Liver (tissue), 3 donors: ENCODE results near the gene CUTA.

Source experiments
- CTCF ChIP-seq: fragments of 150-350 bp; IDR thresholded peaks from 2 replicates; pipeline ENCODE4 v1.5.1; 2017; ENCODE audit warnings: improper control_type of control experiment, low read depth, low read length; ENCODE audit not compliant: missing input control
- FOXA1 ChIP-seq: IDR thresholded peaks from 2 replicates; pipeline ENCODE4 v1.6.1; 2016; ENCODE audit warnings: antibody characterized with exemption
- NR2F2 ChIP-seq: IDR thresholded peaks from 2 replicates; pipeline ENCODE4 v1.6.1; 2016; ENCODE audit warnings: antibody characterized with exemption
- REST ChIP-seq: IDR thresholded peaks from 2 replicates; pipeline ENCODE4 v1.6.1; 2016; ENCODE audit warnings: antibody characterized with exemption, mild to moderate bottlenecking
- donor health status: healthy.
- donor health status: healthy.

GRCh38 chr6:33440649-33441309, 22.9 kb upstream of the CUTA start:
- TF ChIP-seq CTCF (no peak), REST (no peak), NR2F2 (no peak), FOXA1 (no peak)
